Measurements from ENCODE around the gene CYTH2.

The CYTH2 gene

GRCh38 chr19:48469289-48469881 lies at the start of gene CYTH2:
TSS of gene CYTH2 (plus strand) at chr19:48469369. CDS start at chr19:48469508, 139 bp downstream.
- no peaks in the 10 kb centered on the region for H3K27me3 Mint-ChIP-seq
- H3K27ac Mint-ChIP-seq (ENCODE audit: low read depth) = peak within 1 kb of the TSS; percentile 79
- peak within 1 kb of the TSS; percentile 89 for H3K4me3 Mint-ChIP-seq
- H3K9me3 Mint-ChIP-seq = no peaks in the 10 kb centered on the region
- H3K4me1 Mint-ChIP-seq = peaks cover 13% of the 10 kb centered on the region
- DNase-seq (ENCODE audit: low spot score in 2 of 2) (no peak), ATAC-seq (replicated peaks; ENCODE audit: extremely low read depth, poor library complexity, severe bottlenecking) (peak; percentile 3)
- H3K36me3 Mint-ChIP-seq (ENCODE audit: insufficient read depth) = peaks cover 19% of the 10 kb centered on the region

- Mint-ChIP-seq H3K4me3 (no peak overlapping the region), H3K27me3 (peaks cover 16% of the 10 kb centered on the region), H3K36me3 (ENCODE audit: insufficient read depth) (peaks cover 2% of the 10 kb centered on the region), H3K9me3 (no peaks in the 10 kb centered on the region), H3K27ac (ENCODE audit: low read depth) (no peak overlapping the region), H3K4me1 (peaks cover 12% of the 10 kb centered on the region)
- DNase-seq (ENCODE audit: low spot score in 2 of 2) (no peak), ATAC-seq (replicated peaks; ENCODE audit: extremely low read depth, poor library complexity, severe bottlenecking) (no peak)
Measured at GRCh38 chr19:48421548-48421947, 47.6 kb upstream of the CYTH2 start.

GRCh38 chr19:48424694-48425219 lies 44.4 kb upstream of the CYTH2 start:
- Mint-ChIP-seq H3K4me1 (no peaks in the 10 kb centered on the region), H3K27me3 (peaks cover 10% of the 10 kb centered on the region), H3K4me3 (no peak overlapping the region), H3K36me3 (ENCODE audit: insufficient read depth) (peaks cover 2% of the 10 kb centered on the region), H3K9me3 (no peaks in the 10 kb centered on the region), H3K27ac (ENCODE audit: low read depth) (no peak overlapping the region)
- ATAC-seq (replicated peaks; ENCODE audit: extremely low read depth, poor library complexity, severe bottlenecking) (no peak), DNase-seq (ENCODE audit: low spot score in 2 of 2) (no peak)

GRCh38 chr19:48428670-48429069 lies 40.5 kb upstream of the CYTH2 start:
- Mint-ChIP-seq H3K4me3 (no peak overlapping the region), H3K36me3 (ENCODE audit: insufficient read depth) (no peaks in the 10 kb centered on the region), H3K27ac (ENCODE audit: low read depth) (no peak overlapping the region), H3K27me3 (peaks cover 1% of the 10 kb centered on the region), H3K9me3 (no peaks in the 10 kb centered on the region), H3K4me1 (no peaks in the 10 kb centered on the region)
- DNase-seq (ENCODE audit: low spot score in 2 of 2) (no peak), ATAC-seq (replicated peaks; ENCODE audit: extremely low read depth, poor library complexity, severe bottlenecking) (no peak)

- DNase-seq (ENCODE audit: low spot score in 2 of 2) (no peak), ATAC-seq (replicated peaks; ENCODE audit: extremely low read depth, poor library complexity, severe bottlenecking) (no peak)
- no peaks in the 10 kb centered on the region for H3K4me1 Mint-ChIP-seq
- H3K9me3 Mint-ChIP-seq = no peaks in the 10 kb centered on the region
- no peak overlapping the region for H3K4me3 Mint-ChIP-seq
- H3K36me3 Mint-ChIP-seq (ENCODE audit: insufficient read depth) = peaks cover 3% of the 10 kb centered on the region
- H3K27ac Mint-ChIP-seq (ENCODE audit: low read depth) = no peak overlapping the region
- H3K27me3 Mint-ChIP-seq = peaks cover 29% of the 10 kb centered on the region
Measured at GRCh38 chr19:48433337-48433736, 35.8 kb upstream of the CYTH2 start.

GRCh38 chr19:48436586-48436985 lies 32.6 kb upstream of the CYTH2 start:
- Mint-ChIP-seq H3K27me3 (peaks cover 32% of the 10 kb centered on the region), H3K9me3 (no peaks in the 10 kb centered on the region), H3K4me1 (peaks cover 1% of the 10 kb centered on the region), H3K4me3 (no peak overlapping the region), H3K36me3 (ENCODE audit: insufficient read depth) (peaks cover 3% of the 10 kb centered on the region), H3K27ac (ENCODE audit: low read depth) (no peak overlapping the region)
- ATAC-seq (replicated peaks; ENCODE audit: extremely low read depth, poor library complexity, severe bottlenecking) (no peak), DNase-seq (ENCODE audit: low spot score in 2 of 2) (no peak)

GRCh38 chr19:48441360-48442050 lies 27.7 kb upstream of the CYTH2 start:
- Mint-ChIP-seq H3K9me3 (no peaks in the 10 kb centered on the region), H3K27me3 (peaks cover 34% of the 10 kb centered on the region), H3K4me1 (peaks cover 28% of the 10 kb centered on the region), H3K4me3 (peak overlapping the region; percentile 69), H3K27ac (ENCODE audit: low read depth) (no peak overlapping the region), H3K36me3 (ENCODE audit: insufficient read depth) (peaks cover 14% of the 10 kb centered on the region)
- DNase-seq (ENCODE audit: low spot score in 2 of 2) (no peak), ATAC-seq (replicated peaks; ENCODE audit: extremely low read depth, poor library complexity, severe bottlenecking) (no peak)

GRCh38 chr19:48442116-48443035 lies 26.8 kb upstream of the CYTH2 start:
- Mint-ChIP-seq H3K27me3 (peaks cover 25% of the 10 kb centered on the region), H3K36me3 (ENCODE audit: insufficient read depth) (peaks cover 19% of the 10 kb centered on the region), H3K4me3 (peak overlapping the region; percentile 69), H3K27ac (ENCODE audit: low read depth) (no peak overlapping the region), H3K4me1 (peaks cover 28% of the 10 kb centered on the region), H3K9me3 (no peaks in the 10 kb centered on the region)
- ATAC-seq (replicated peaks; ENCODE audit: extremely low read depth, poor library complexity, severe bottlenecking) (no peak), DNase-seq (ENCODE audit: low spot score in 2 of 2) (no peak)

GRCh38 chr19:48443256-48443655 lies 25.9 kb upstream of the CYTH2 start:
- H3K9me3 Mint-ChIP-seq = no peaks in the 10 kb centered on the region
- H3K36me3 Mint-ChIP-seq (ENCODE audit: insufficient read depth) = peaks cover 24% of the 10 kb centered on the region
- H3K4me1 Mint-ChIP-seq = peaks cover 31% of the 10 kb centered on the region
- H3K27ac Mint-ChIP-seq (ENCODE audit: low read depth) = no peak overlapping the region
- ATAC-seq (replicated peaks; ENCODE audit: extremely low read depth, poor library complexity, severe bottlenecking) = no peak
- H3K4me3 Mint-ChIP-seq = no peak overlapping the region
- peaks cover 18% of the 10 kb centered on the region for H3K27me3 Mint-ChIP-seq
- no peak for DNase-seq (ENCODE audit: low spot score in 2 of 2)

GRCh38 chr19:48443731-48444128 lies 25.4 kb upstream of the CYTH2 start:
- Mint-ChIP-seq H3K4me1 (peaks cover 36% of the 10 kb centered on the region), H3K9me3 (no peaks in the 10 kb centered on the region), H3K27me3 (peaks cover 18% of the 10 kb centered on the region), H3K27ac (ENCODE audit: low read depth) (no peak overlapping the region), H3K4me3 (peak overlapping the region; percentile 94), H3K36me3 (ENCODE audit: insufficient read depth) (peaks cover 28% of the 10 kb centered on the region)
- ATAC-seq (replicated peaks; ENCODE audit: extremely low read depth, poor library complexity, severe bottlenecking) = no peak
- no peak for DNase-seq (ENCODE audit: low spot score in 2 of 2)

GRCh38 chr19:48444129-48444935 lies 24.8 kb upstream of the CYTH2 start:
- peaks cover 42% of the 10 kb centered on the region for H3K4me1 Mint-ChIP-seq

GRCh38 chr19:48444936-48445200 lies 24.3 kb upstream of the CYTH2 start:
- peaks cover 35% of the 10 kb centered on the region for H3K36me3 Mint-ChIP-seq (ENCODE audit: insufficient read depth)
- ATAC-seq (replicated peaks; ENCODE audit: extremely low read depth, poor library complexity, severe bottlenecking) = no peak

More at GRCh38 chr19:48444129-48444935, 24.8 kb upstream of the CYTH2 start:
- no peak for ATAC-seq (replicated peaks; ENCODE audit: extremely low read depth, poor library complexity, severe bottlenecking)
- no peak overlapping the region for H3K27ac Mint-ChIP-seq (ENCODE audit: low read depth)
- DNase-seq (ENCODE audit: low spot score in 2 of 2) = no peak
- H3K9me3 Mint-ChIP-seq = no peaks in the 10 kb centered on the region
- peaks cover 32% of the 10 kb centered on the region for H3K36me3 Mint-ChIP-seq (ENCODE audit: insufficient read depth)
- peaks cover 18% of the 10 kb centered on the region for H3K27me3 Mint-ChIP-seq
- H3K4me3 Mint-ChIP-seq = peak overlapping the region; percentile 94

More at GRCh38 chr19:48444936-48445200, 24.3 kb upstream of the CYTH2 start:
- peaks cover 42% of the 10 kb centered on the region for H3K4me1 Mint-ChIP-seq
- H3K9me3 Mint-ChIP-seq = no peaks in the 10 kb centered on the region
- H3K27me3 Mint-ChIP-seq = peaks cover 18% of the 10 kb centered on the region
- no peak for DNase-seq (ENCODE audit: low spot score in 2 of 2)
- no peak overlapping the region for H3K27ac Mint-ChIP-seq (ENCODE audit: low read depth)
- peak overlapping the region; percentile 94 for H3K4me3 Mint-ChIP-seq
